Effector memory CD8-positive, alpha-beta T cell (primary cell): ENCODE data around the gene NSD1.
A peak's percentile ranks its signal among the peaks of the same experiment; 100 is the strongest.
"Not testable (repeated sequence)": the region's sequence is repeated elsewhere in the genome, so short reads cannot be mapped to it uniquely, and the experiment has no call there.

ENCODE experiments used
- ATAC-seq: fragments of 150-1000 bp; cut with Tn5 transposase; replicated peaks from 2 replicates; pipeline ENCODE4 v1.10.0; 2021; ENCODE audit warnings: mild to moderate bottlenecking, moderate library complexity
- DNase-seq, 3 experiments: peaks; one replicate each; pipeline ENCODE4 v3.0.0; 2021
- H3K27ac Mint-ChIP-seq, 2 donors: one replicate each; pipeline ENCODE4 v1.8.0; 2022; ENCODE audit warnings: mild to moderate bottlenecking in 2 of 2, mixed read lengths in 2 of 2, moderate library complexity in 2 of 2
- H3K27me3 Mint-ChIP-seq, 2 donors: one replicate each; pipeline ENCODE4 v1.8.0; 2022; ENCODE audit warnings: mixed read lengths in 2 of 2
- H3K36me3 Mint-ChIP-seq: one replicate; pipeline ENCODE4 v1.8.0; 2022; ENCODE audit warnings: mild to moderate bottlenecking, moderate library complexity, mixed read lengths; ENCODE audit not compliant: insufficient read depth
- H3K4me1 Mint-ChIP-seq, 2 donors: one replicate each; pipeline ENCODE4 v1.8.0; 2022; ENCODE audit warnings: low read depth in 2 of 2, mixed read lengths in 2 of 2
- H3K4me3 Mint-ChIP-seq, 2 donors: one replicate each; pipeline ENCODE4 v1.8.0; 2022; ENCODE audit warnings: mild to moderate bottlenecking in 2 of 2, mixed read lengths in 2 of 2, moderate library complexity in 2 of 2
- H3K9me3 Mint-ChIP-seq, 2 donors: one replicate each; pipeline ENCODE4 v1.8.0; 2022; ENCODE audit warnings: mixed read lengths in 2 of 2

The NSD1 gene

DNA sequence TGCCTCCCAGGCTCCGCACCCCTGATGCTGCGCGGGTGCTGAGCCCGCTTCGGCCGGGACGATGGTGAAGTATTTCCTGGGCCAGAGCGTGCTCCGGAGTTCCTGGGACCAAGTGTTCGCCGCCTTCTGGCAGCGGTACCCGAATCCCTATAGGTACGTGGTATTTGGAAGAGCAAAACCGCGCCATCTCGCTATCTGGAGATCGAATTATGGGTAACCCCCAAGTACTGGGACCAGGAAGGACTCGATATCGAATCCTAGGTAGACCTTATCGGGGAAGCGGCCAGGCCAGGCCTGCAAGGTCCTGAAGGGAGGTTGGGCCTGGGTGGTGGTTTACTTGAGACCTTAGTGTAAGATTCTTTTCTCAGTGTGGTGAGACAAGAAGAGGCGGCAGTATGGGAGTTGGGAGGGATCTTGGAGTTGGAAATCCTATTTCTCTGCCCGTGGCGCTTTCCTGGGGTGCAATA is 170.4 kb downstream of the NSD1 start:
- peaks cover 68% of the 10 kb centered on the region for H3K36me3 Mint-ChIP-seq
- peak overlapping the region; percentile 92 to 97 for H3K27ac Mint-ChIP-seq
- DNase-seq (no peak), ATAC-seq (peak; percentile 2)
- H3K27me3 Mint-ChIP-seq = no peaks in the 10 kb centered on the region
- peaks cover 63% of the 10 kb centered on the region in 2 donors for H3K4me1 Mint-ChIP-seq
- H3K4me3 Mint-ChIP-seq = peak overlapping the region; percentile 92 to 94
- no peaks in the 10 kb centered on the region for H3K9me3 Mint-ChIP-seq

DNA sequence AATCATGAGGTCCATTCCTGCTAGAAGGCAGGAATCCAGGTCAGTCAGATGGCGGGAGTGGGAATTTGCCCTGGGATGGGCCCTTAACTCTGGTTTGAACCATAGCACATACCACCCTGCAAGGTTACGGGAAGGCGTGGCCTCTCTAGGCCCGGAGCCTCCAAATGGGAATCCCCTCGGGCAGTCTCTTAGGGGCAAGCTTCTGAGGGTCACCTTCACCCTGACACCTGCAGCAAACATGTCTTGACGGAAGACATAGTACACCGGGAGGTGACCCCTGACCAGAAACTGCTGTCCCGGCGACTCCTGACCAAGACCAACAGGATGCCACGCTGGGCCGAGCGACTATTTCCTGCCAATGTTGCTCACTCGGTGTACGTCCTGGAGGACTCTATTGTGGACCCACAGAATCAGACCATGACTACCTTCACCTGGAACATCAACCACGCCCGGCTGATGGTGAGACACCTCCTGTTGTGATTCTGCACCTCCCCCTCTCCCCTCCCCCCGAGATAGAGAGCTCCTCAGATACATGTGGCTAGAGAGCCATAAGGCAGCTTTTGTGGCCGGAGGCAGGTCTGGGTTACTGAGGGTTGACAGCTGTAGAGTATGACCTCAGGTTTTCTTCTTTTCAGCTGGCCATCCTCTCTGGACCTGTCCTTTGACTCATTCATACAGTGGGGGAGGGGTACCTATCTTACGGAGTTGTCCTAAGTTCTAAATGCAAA is 171.0 kb downstream of the NSD1 start:
- Mint-ChIP-seq H3K27ac (peak overlapping the region; percentile 92 to 97), H3K4me1 (peaks cover 62 to 64% of the 10 kb centered on the region in 2 donors), H3K4me3 (peak overlapping the region; percentile 92 to 94), H3K27me3 (no peaks in the 10 kb centered on the region), H3K36me3 (peaks cover 67% of the 10 kb centered on the region), H3K9me3 (no peaks in the 10 kb centered on the region)
- DNase-seq = no peak
- ATAC-seq = no peak

DNA sequence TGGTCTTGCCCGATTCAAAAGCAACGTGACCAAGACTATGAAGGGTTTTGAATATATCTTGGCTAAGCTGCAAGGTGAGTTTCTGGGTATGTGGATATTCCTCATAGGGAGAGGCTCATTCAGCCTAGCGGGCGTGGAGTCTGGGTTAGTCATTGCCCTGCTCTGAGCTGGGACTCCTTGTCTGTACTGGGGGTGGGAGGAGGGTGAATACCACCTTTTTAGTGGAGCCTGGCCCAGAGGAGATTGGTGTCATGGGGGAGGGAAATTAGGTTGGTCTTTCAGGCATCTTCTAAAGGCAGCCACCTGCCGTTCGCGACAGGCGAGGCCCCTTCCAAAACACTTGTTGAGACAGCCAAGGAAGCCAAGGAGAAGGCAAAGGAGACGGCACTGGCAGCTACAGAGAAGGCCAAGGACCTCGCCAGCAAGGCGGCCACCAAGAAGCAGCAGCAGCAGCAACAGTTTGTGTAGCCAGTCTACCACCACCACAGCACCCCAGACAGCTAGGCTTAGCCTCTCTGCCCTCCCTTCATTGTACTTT is 172.6 kb downstream of the NSD1 start:
- Mint-ChIP-seq H3K27ac (peak overlapping the region; percentile 72 to 97), H3K4me1 (peaks cover 57 to 63% of the 10 kb centered on the region in 2 donors), H3K36me3 (peaks cover 66% of the 10 kb centered on the region), H3K4me3 (peak overlapping the region; percentile 92 to 94)
- not testable (repeated sequence) for DNase-seq, H3K9me3 Mint-ChIP-seq, H3K27me3 Mint-ChIP-seq, ATAC-seq

DNA sequence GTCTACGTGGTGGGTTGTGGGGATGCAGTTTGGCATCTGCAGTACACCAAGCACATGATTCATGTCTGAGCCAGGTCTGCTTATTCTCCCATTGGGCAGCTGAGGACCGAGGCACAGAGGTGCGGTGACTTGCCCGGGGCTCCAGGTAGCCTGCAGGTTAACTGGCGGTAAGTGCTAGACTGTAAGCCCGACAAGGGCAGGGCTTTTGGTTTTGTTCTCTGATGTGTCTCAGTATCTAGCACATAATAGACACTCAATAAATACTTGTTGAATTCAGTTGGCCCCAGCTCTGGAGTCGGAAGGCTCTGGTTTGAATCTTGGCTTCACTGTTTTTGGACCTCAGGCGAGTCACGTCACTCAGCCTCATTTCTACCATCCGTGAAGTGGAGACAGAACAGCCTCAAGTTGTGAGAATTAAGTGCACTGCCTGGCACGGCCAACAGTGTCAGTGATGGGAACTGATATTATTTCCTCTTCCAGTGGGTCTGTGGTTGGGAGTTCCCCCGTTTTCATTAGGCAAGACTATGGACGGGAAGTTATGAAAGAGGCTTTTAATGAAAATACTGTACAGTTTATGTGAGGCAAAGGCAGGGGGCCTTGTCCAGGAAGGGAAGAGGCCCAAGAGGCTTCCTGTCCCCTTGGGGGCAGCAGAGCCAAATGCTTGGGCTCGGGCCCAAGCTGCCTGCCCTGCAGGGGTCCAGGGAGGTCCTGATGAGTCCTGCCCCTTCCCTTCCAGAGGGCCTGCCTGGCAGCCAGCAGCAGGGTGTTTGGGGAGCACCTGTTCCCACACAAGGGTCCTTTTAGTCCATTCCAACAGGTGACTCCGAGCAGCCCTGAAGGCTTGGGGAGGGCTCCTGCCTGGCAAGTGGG is 173.3 kb downstream of the NSD1 start:
- H3K4me3 Mint-ChIP-seq = peak overlapping the region in 1 of 2 donors; percentile 37
- H3K27me3 Mint-ChIP-seq = no peaks in the 10 kb centered on the region
- H3K4me1 Mint-ChIP-seq = peaks cover 52 to 61% of the 10 kb centered on the region in 2 donors
- H3K9me3 Mint-ChIP-seq = no peaks in the 10 kb centered on the region
- ATAC-seq = no peak
- H3K36me3 Mint-ChIP-seq = peaks cover 62% of the 10 kb centered on the region
- no peak for DNase-seq
- peak overlapping the region in 1 of 2 donors; percentile 72 for H3K27ac Mint-ChIP-seq

DNA sequence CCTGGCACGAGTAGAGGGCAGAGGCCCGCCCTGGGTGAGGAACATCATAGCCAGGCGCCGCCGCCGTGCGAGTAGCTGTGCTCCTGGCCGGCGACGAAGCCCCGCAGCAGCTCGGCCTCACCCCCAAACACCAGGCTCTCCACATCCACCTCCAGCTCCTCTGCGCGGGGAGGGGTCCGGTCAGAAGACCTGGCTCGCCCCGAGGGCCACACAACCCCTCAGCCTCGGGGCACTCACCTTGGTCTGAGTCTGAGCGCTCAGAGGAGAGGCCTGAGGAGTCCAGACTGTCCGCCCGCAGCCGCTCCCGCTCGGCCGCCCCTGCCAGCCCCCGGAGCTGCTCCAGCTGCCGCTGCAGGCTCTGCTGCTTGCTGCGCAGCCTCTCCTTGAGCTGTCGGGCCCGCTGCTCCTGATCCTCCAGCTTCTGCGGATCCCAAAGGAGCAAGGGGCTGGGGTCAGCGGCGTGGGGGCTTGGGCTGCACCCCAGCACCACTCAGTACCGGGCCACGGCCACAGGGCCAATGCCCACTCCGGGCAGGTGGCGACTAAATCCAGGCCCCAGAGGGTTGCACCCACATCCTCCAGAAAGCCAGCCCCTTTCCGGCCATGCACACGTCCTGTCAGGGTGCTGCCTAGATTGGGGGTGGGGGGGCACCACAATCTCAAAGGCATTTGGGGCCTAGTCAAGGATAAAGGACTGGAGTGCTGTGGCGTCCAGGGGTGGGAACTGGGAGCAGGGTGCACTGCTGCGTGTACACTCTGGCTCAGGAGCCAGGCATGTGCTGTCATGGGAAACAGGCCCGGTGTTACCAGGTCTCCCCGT is 174.2 kb downstream of the NSD1 start:
- no peak for ATAC-seq
- H3K27me3 Mint-ChIP-seq = no peaks in the 10 kb centered on the region
- peaks cover 48 to 59% of the 10 kb centered on the region in 2 donors for H3K4me1 Mint-ChIP-seq
- H3K27ac Mint-ChIP-seq = peak overlapping the region in 1 of 2 donors; percentile 20
- no peaks in the 10 kb centered on the region for H3K9me3 Mint-ChIP-seq
- peaks cover 53% of the 10 kb centered on the region for H3K36me3 Mint-ChIP-seq
- peak overlapping the region; percentile 13 to 34 for H3K4me3 Mint-ChIP-seq
- no peak for DNase-seq

DNA sequence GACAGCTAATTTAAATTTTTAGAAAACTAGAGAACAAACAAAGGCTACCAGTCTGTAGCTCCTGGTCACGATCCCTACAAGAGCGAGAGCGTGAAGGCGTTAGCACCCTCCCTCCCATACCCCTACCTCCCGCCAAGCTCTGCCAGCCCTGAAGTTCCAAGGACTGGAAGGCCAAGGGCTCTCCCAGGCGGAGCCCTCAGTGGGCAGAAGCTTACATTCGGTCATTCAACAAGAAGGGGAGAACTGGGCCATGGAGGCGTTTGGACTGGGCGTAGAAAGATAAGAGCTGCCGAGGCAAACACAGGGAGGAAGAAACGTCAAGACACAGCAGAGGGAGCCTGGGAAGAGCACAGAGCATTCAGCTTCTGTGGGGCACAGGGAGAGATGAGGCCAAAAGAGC is 175.2 kb downstream of the NSD1 start:
- Mint-ChIP-seq H3K4me3 (peak overlapping the region; percentile 25 to 83), H3K4me1 (peaks cover 50 to 59% of the 10 kb centered on the region in 2 donors)
- no peak for ATAC-seq

DNA sequence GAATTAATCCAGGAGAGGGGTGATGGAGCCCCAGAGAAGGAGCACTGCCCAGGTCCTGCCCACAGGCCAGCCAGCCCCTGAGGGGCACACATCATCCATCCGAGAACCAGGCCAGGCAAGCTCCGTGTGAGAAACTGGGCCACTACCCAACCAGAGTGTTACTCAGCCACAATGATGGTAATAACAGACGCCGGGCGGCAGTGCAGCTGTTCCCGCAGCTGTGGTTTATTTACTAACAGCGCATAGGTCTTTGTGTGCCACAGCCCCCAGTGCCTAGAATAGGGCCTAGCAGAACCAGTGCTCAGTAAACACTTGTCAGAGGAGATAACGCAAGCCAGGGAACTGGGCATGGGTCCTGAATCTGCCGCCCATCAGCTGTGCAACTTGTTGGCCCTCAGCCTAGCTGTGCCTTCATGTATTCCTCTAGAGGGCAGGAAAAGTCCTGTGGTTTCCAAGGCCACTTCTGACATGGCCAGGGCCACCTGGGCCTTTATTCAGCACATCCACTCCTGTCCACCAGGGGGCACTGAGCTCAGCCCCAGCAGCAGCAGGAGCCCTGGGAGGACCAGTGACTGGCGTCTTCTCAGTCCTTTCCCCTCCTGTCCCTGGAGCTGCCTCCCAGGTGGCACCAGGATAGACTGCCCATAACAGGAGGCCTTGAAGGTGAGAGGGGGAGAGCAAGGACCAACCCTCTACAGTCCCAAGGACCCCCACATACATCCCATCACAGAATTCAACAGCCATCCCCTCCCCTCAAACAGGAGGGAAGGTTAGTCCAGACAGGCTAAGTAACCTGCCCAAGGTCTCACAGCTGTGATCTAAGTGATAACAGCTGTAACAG is 176.0 kb downstream of the NSD1 start:
- peak; percentile 64 to 68 (median 66) for DNase-seq
- Mint-ChIP-seq H3K27ac (peak overlapping the region in 1 of 2 donors; percentile 75), H3K9me3 (no peaks in the 10 kb centered on the region), H3K27me3 (no peaks in the 10 kb centered on the region), H3K36me3 (peaks cover 37% of the 10 kb centered on the region), H3K4me3 (peak overlapping the region; percentile 49 to 83), H3K4me1 (peaks cover 42 to 51% of the 10 kb centered on the region in 2 donors)
- peak; percentile 26 for ATAC-seq

More for the DNA sequence above, 175.2 kb downstream of the NSD1 start:
- Mint-ChIP-seq H3K9me3 (no peaks in the 10 kb centered on the region), H3K27ac (peak overlapping the region in 1 of 2 donors; percentile 75), H3K27me3 (no peaks in the 10 kb centered on the region), H3K36me3 (peaks cover 45% of the 10 kb centered on the region)
- DNase-seq = no peak

DNA sequence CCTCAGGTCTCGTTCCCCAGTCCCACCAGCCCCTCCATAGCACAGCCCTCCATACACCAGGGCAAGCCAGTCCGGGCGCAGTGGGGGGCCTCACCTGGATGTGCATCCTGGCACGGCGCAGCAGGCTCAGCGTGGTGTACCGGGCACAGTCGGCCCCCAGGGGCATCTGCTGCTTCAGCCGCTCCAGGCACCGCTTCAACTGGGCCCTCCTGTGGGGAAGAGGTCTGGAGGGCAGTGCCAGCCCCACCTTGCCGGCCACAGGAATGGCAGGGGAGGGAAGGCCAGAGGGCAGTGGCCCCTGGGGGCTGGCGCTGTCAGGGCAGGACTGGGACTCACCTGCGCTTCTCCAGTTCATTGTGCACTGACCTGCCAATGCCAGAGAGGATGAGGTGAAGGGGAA is 176.8 kb downstream of the NSD1 start:
- Mint-ChIP-seq H3K9me3 (no peaks in the 10 kb centered on the region), H3K27me3 (no peaks in the 10 kb centered on the region), H3K4me3 (peak overlapping the region; percentile 82 to 83), H3K36me3 (peaks cover 31% of the 10 kb centered on the region), H3K4me1 (peaks cover 36 to 43% of the 10 kb centered on the region in 2 donors), H3K27ac (peak overlapping the region in 1 of 2 donors; percentile 75)
- DNase-seq (no peak), ATAC-seq (no peak)

DNA sequence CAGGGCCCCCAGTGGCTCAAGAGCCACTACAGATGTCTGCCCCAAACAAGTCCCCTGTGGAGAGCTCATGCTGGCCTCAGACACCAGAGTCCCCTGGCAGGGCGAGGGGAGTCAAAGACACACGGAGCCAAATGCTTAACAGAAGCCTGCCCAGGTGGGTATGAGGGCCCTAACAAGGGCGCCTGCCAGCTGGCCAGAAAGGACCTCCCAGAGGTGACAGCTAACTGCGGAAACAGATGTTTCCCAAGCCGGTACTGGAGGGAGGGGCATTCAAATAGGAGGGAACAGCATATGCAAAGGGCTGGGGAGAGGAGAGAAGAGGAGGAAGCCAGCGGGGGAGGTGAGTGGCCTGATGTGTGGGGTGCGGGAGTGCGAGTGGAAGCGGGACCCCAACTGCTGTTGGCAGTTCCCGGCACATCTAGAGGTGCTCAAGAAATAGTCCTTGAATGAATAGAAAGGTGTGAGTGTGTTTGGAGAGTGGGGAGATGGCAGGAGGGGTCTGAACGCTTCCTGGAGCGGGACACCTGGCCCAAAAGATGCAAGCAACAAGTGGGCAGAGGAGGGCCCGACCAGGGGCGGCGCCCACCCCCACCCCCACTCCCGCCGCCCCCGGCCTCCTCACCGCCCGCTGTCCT is 177.3 kb downstream of the NSD1 start:
- Mint-ChIP-seq H3K36me3 (peaks cover 27% of the 10 kb centered on the region), H3K4me1 (peaks cover 32 to 39% of the 10 kb centered on the region in 2 donors), H3K4me3 (peak overlapping the region; percentile 82 to 83), H3K27me3 (no peaks in the 10 kb centered on the region), H3K9me3 (no peaks in the 10 kb centered on the region), H3K27ac (peak overlapping the region; percentile 30 to 32)
- no peak for ATAC-seq
- DNase-seq = no peak

DNA sequence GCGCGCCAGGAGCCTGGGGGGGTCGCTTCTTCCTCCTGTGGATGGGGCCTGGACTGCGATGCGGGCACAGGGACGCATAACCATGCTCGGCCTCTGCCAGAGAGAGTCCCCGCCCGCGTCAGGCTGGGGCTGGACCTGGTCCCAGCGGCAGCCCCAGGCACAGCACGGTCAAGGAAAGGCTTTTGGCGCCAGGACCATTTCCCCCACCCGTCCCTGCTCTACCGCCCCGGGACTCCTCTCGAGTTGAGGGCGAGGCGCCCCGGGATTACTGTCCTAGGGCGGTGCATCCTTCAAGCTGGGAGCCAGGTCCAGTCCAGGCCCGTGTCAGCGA is 177.8 kb downstream of the NSD1 start:
- peak overlapping the region; percentile 82 to 83 for H3K4me3 Mint-ChIP-seq
- no peak overlapping the region for H3K27ac Mint-ChIP-seq
- H3K4me1 Mint-ChIP-seq = peaks cover 28 to 35% of the 10 kb centered on the region in 2 donors
- ATAC-seq = no peak
- DNase-seq = no peak
- H3K27me3 Mint-ChIP-seq = no peaks in the 10 kb centered on the region
- peaks cover 22% of the 10 kb centered on the region for H3K36me3 Mint-ChIP-seq
- H3K9me3 Mint-ChIP-seq = no peaks in the 10 kb centered on the region

DNA sequence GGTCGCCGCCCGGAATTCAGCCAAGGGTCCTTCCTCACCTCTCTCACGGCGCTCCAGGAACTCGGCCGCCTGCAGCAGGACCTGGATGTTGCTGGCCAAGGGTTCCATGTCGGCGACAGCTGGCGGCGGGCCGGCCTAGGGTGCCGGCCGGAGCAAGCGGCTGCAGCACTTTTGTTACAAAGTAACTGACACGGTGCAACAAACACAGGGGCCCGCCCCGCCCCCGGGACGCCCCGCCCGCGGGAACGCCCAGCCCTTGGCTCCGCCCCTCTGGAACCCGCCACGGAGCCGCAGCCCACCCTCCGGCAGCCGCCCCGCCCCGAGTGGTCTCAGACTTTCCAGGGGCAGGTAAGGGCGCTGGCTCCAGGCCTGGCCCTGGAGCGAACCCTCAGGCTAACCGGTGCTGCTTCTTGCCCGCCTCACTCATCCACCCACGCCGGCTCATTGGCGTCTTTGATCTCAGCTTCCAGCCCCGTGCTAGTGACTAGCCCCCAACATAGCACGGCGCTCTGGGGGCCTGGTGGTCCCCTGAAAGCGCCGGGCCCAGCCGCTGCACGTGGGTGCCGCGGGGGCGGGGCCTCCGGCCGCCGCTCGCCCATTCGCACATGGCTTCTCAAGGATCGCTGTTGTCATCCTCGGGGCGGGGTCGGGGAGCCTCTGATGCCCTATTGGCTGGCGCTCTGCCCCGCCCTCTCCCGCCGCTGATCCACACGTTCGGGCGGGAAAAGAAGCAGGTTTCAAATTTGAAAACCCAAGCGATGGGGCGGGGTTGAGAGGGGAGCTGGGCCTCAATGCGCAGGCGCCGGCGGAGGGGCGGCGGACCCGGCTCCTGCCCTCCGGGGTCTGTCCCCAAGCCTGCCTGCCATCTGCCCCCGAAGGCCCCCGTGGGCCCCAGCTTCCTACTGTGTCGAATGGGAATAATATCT is 178.4 kb downstream of the NSD1 start, which contains the start of gene MXD3:
TSS of gene MXD3 (minus strand) at position 176 of the 926 bp plus-strand sequence. CDS start at position 108, 68 bp downstream.
- peaks cover 28 to 32% of the 10 kb centered on the region in 2 donors for H3K4me1 Mint-ChIP-seq
- peak; percentile 89 for ATAC-seq
- peak within 1 kb of the TSS; percentile 46 to 65 for H3K27ac Mint-ChIP-seq

More for the DNA sequence above, 178.4 kb downstream of the NSD1 start, which contains the start of gene MXD3:
- H3K9me3 Mint-ChIP-seq = no peaks in the 10 kb centered on the region
- peaks cover 17% of the 10 kb centered on the region for H3K36me3 Mint-ChIP-seq
- H3K4me3 Mint-ChIP-seq = peak within 1 kb of the TSS; percentile 82 to 83
- H3K27me3 Mint-ChIP-seq = no peaks in the 10 kb centered on the region
- DNase-seq = peak; percentile 87 to 94 (median 92)
